GM23338 (cell line): Measurements from ENCODE around the gene ZNF610.
"Not testable (repeated sequence)": the region's sequence is repeated elsewhere in the genome, so short reads cannot be mapped to it uniquely, and the experiment has no call there.

Source experiments
- CREB1 ChIP-seq: fragments of 250-450 bp; sonication (Bioruptor Pico); IDR thresholded peaks from 2 replicates; pipeline ENCODE4 v1.5.0; 2020; ENCODE audit warnings: low read depth, mild to moderate bottlenecking, moderate library complexity
- EZH2 ChIP-seq: fragments of 200-600 bp; sonication (generic); IDR thresholded peaks from one replicate; pipeline ENCODE4 v1.8.0; 2017; ENCODE audit warnings: antibody characterized with exemption, mild to moderate bottlenecking, low read depth; ENCODE audit not compliant: unreplicated experiment
- EZH2phosphoT487 ChIP-seq: fragments of 200-600 bp; sonication (generic); IDR thresholded peaks from one replicate; pipeline ENCODE4 v1.8.1; 2018; ENCODE audit warnings: antibody characterized with exemption; ENCODE audit not compliant: unreplicated experiment
- POLR2AphosphoS5 ChIP-seq: IDR thresholded peaks from 2 replicates; pipeline ENCODE4 v1.6.1; 2016; ENCODE audit warnings: antibody characterized with exemption, low read depth
- TF ChIP-seq, protein P1 (sequence below), 2 experiments: fragments of 200-600 bp in 1 of 2; sonication (generic) in 1 of 2; conservative IDR thresholded peaks; 2 replicates each; pipeline versions ENCODE4 v1.5.1 to v1.6.1; 2016 to 2017; ENCODE audit warnings: antibody characterized with exemption in 2 of 2, low read depth in 2 of 2, mild to moderate bottlenecking in 2 of 2, moderate library complexity in 1 of 2
- TF ChIP-seq, protein P2 (sequence below): IDR thresholded peaks from 2 replicates; pipeline ENCODE4 v1.6.1; 2016; ENCODE audit warnings: antibody characterized with exemption
- TF ChIP-seq, protein P3 (sequence below): IDR thresholded peaks from one replicate; pipeline ENCODE4 v1.6.1; 2018; ENCODE audit warnings: antibody characterized with exemption; ENCODE audit not compliant: unreplicated experiment
- TF ChIP-seq, protein P4 (sequence below): fragments of 250-450 bp; sonication (Bioruptor Pico); IDR thresholded peaks from 2 replicates; pipeline ENCODE4 v1.5.0; 2020; ENCODE audit warnings: mild to moderate bottlenecking, moderate library complexity

DNA sequence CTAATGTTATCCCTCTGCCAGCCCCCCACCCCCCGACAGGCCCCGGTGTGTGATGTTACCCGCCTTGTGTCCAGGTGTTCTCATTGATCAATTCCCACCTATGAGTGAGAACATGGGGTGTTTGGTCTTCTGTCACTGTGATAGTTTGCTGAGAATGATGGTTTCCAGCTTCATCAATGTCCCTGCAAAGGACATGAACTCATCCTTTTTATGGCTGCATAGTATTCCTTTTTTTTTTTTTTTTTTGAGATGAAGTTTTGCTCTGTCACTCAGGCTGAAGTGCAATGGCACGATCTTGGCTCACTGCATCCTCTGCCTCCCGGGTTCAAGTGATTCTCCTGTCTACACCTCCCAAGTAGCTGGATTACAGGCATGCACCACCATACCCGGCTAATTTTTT lies 43.1 kb upstream of the ZNF610 start:
- TF ChIP-seq EZH2phosphoT487, CREB1, POLR2AphosphoS5, EZH2: not testable (repeated sequence)
- TF ChIP-seq, protein P1, sequence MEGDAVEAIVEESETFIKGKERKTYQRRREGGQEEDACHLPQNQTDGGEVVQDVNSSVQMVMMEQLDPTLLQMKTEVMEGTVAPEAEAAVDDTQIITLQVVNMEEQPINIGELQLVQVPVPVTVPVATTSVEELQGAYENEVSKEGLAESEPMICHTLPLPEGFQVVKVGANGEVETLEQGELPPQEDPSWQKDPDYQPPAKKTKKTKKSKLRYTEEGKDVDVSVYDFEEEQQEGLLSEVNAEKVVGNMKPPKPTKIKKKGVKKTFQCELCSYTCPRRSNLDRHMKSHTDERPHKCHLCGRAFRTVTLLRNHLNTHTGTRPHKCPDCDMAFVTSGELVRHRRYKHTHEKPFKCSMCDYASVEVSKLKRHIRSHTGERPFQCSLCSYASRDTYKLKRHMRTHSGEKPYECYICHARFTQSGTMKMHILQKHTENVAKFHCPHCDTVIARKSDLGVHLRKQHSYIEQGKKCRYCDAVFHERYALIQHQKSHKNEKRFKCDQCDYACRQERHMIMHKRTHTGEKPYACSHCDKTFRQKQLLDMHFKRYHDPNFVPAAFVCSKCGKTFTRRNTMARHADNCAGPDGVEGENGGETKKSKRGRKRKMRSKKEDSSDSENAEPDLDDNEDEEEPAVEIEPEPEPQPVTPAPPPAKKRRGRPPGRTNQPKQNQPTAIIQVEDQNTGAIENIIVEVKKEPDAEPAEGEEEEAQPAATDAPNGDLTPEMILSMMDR (conservative IDR thresholded peaks at IDR 0.05; ENCODE audit: low read depth in 2 of 2): not testable (repeated sequence)
- TF ChIP-seq, protein P2, sequence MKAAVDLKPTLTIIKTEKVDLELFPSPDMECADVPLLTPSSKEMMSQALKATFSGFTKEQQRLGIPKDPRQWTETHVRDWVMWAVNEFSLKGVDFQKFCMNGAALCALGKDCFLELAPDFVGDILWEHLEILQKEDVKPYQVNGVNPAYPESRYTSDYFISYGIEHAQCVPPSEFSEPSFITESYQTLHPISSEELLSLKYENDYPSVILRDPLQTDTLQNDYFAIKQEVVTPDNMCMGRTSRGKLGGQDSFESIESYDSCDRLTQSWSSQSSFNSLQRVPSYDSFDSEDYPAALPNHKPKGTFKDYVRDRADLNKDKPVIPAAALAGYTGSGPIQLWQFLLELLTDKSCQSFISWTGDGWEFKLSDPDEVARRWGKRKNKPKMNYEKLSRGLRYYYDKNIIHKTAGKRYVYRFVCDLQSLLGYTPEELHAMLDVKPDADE: not testable (repeated sequence)
- TF ChIP-seq, protein P3, sequence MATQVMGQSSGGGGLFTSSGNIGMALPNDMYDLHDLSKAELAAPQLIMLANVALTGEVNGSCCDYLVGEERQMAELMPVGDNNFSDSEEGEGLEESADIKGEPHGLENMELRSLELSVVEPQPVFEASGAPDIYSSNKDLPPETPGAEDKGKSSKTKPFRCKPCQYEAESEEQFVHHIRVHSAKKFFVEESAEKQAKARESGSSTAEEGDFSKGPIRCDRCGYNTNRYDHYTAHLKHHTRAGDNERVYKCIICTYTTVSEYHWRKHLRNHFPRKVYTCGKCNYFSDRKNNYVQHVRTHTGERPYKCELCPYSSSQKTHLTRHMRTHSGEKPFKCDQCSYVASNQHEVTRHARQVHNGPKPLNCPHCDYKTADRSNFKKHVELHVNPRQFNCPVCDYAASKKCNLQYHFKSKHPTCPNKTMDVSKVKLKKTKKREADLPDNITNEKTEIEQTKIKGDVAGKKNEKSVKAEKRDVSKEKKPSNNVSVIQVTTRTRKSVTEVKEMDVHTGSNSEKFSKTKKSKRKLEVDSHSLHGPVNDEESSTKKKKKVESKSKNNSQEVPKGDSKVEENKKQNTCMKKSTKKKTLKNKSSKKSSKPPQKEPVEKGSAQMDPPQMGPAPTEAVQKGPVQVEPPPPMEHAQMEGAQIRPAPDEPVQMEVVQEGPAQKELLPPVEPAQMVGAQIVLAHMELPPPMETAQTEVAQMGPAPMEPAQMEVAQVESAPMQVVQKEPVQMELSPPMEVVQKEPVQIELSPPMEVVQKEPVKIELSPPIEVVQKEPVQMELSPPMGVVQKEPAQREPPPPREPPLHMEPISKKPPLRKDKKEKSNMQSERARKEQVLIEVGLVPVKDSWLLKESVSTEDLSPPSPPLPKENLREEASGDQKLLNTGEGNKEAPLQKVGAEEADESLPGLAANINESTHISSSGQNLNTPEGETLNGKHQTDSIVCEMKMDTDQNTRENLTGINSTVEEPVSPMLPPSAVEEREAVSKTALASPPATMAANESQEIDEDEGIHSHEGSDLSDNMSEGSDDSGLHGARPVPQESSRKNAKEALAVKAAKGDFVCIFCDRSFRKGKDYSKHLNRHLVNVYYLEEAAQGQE: not testable (repeated sequence)
- TF ChIP-seq, protein P4, sequence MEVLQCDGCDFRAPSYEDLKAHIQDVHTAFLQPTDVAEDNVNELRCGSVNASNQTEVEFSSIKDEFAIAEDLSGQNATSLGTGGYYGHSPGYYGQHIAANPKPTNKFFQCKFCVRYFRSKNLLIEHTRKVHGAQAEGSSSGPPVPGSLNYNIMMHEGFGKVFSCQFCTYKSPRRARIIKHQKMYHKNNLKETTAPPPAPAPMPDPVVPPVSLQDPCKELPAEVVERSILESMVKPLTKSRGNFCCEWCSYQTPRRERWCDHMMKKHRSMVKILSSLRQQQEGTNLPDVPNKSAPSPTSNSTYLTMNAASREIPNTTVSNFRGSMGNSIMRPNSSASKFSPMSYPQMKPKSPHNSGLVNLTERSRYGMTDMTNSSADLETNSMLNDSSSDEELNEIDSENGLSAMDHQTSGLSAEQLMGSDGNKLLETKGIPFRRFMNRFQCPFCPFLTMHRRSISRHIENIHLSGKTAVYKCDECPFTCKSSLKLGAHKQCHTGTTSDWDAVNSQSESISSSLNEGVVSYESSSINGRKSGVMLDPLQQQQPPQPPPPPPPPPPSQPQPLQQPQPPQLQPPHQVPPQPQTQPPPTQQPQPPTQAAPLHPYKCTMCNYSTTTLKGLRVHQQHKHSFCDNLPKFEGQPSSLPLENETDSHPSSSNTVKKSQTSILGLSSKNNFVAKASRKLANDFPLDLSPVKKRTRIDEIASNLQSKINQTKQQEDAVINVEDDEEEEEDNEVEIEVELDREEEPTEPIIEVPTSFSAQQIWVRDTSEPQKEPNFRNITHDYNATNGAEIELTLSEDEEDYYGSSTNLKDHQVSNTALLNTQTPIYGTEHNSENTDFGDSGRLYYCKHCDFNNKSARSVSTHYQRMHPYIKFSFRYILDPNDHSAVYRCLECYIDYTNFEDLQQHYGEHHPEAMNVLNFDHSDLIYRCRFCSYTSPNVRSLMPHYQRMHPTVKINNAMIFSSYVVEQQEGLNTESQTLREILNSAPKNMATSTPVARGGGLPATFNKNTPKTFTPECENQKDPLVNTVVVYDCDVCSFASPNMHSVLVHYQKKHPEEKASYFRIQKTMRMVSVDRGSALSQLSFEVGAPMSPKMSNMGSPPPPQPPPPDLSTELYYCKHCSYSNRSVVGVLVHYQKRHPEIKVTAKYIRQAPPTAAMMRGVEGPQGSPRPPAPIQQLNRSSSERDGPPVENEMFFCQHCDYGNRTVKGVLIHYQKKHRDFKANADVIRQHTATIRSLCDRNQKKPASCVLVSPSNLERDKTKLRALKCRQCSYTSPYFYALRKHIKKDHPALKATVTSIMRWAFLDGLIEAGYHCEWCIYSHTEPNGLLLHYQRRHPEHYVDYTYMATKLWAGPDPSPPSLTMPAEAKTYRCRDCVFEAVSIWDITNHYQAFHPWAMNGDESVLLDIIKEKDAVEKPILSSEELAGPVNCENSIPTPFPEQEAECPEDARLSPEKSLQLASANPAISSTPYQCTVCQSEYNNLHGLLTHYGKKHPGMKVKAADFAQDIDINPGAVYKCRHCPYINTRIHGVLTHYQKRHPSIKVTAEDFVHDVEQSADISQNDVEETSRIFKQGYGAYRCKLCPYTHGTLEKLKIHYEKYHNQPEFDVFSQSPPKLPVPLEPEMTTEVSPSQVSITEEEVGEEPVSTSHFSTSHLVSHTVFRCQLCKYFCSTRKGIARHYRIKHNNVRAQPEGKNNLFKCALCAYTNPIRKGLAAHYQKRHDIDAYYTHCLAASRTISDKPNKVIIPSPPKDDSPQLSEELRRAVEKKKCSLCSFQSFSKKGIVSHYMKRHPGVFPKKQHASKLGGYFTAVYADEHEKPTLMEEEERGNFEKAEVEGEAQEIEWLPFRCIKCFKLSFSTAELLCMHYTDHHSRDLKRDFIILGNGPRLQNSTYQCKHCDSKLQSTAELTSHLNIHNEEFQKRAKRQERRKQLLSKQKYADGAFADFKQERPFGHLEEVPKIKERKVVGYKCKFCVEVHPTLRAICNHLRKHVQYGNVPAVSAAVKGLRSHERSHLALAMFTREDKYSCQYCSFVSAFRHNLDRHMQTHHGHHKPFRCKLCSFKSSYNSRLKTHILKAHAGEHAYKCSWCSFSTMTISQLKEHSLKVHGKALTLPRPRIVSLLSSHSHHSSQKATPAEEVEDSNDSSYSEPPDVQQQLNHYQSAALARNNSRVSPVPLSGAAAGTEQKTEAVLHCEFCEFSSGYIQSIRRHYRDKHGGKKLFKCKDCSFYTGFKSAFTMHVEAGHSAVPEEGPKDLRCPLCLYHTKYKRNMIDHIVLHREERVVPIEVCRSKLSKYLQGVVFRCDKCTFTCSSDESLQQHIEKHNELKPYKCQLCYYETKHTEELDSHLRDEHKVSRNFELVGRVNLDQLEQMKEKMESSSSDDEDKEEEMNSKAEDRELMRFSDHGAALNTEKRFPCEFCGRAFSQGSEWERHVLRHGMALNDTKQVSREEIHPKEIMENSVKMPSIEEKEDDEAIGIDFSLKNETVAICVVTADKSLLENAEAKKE (CRISPR knock-in tag): not testable (repeated sequence)
